Trophoblast cell (in vitro differentiated cells and primary cell): ENCODE measurements around the gene ZBTB9.

ENCODE experiments used
- DNase-seq, 2 donors: peaks; one replicate each; pipeline ENCODE4 v3.0.0-alpha.2; 2016
- H2AFZ ChIP-seq: 2 replicates; pipeline ENCODE4 v1.6.1; 2013; ENCODE audit warnings: low read length, moderate library complexity, mild to moderate bottlenecking; ENCODE audit not compliant: insufficient read depth, poor library complexity
- H2AK5ac ChIP-seq: 2 replicates; pipeline ENCODE4 v1.6.1; 2013; ENCODE audit warnings: mild to moderate bottlenecking, low read length
- H2BK120ac ChIP-seq: 2 replicates; pipeline ENCODE4 v1.6.1; 2013; ENCODE audit warnings: low read length, mild to moderate bottlenecking, moderate library complexity; ENCODE audit not compliant: insufficient read depth, poor library complexity
- H2BK12ac ChIP-seq: 2 replicates; pipeline ENCODE4 v1.6.1; 2013; ENCODE audit warnings: mild to moderate bottlenecking, low read length, moderate library complexity
- H2BK5ac ChIP-seq: 2 replicates; pipeline ENCODE4 v1.6.1; 2013; ENCODE audit warnings: low read length, low read depth, moderate library complexity, mild to moderate bottlenecking; ENCODE audit not compliant: poor library complexity
- H3K14ac ChIP-seq: 2 replicates; pipeline ENCODE4 v1.6.1; 2013; ENCODE audit warnings: mild to moderate bottlenecking, low read length
- H3K18ac ChIP-seq: 2 replicates; pipeline ENCODE4 v1.6.1; 2013; ENCODE audit warnings: mild to moderate bottlenecking, low read length
- H3K23ac ChIP-seq: 2 replicates; pipeline ENCODE4 v1.6.1; 2013; ENCODE audit warnings: low read length
- H3K27ac ChIP-seq: 2 replicates; pipeline ENCODE4 v1.5.1; 2013; ENCODE audit warnings: low read depth, mild to moderate bottlenecking, inconsistent platforms, low read length, moderate library complexity
- H3K27me3 ChIP-seq: 2 replicates; pipeline ENCODE4 v1.6.1; 2013; ENCODE audit warnings: inconsistent platforms, mild to moderate bottlenecking, low read length, moderate library complexity; ENCODE audit not compliant: insufficient read depth
- H3K36me3 ChIP-seq, 2 experiments: 1 replicate in 1 of 2; 2 replicates in 1 of 2; pipeline ENCODE4 v1.6.1; 2013; ENCODE audit warnings: low read length in 2 of 2, mild to moderate bottlenecking in 2 of 2, moderate library complexity in 1 of 2; ENCODE audit not compliant: insufficient read depth in 2 of 2, control insufficient read depth in 1 of 2
- H3K4ac ChIP-seq: 2 replicates; pipeline ENCODE4 v1.6.1; 2013; ENCODE audit warnings: low read depth, mild to moderate bottlenecking, low read length, moderate library complexity
- H3K4me1 ChIP-seq, 2 experiments: 1 replicate in 1 of 2; 2 replicates in 1 of 2; pipeline ENCODE4 v1.6.1; 2013; ENCODE audit warnings: low read length in 2 of 2, mild to moderate bottlenecking in 2 of 2, moderate library complexity in 1 of 2; ENCODE audit not compliant: insufficient read depth in 2 of 2, control insufficient read depth in 1 of 2
- H3K4me2 ChIP-seq: 2 replicates; pipeline ENCODE4 v1.6.1; 2013; ENCODE audit warnings: inconsistent platforms, mild to moderate bottlenecking, low read length, moderate library complexity
- H3K4me3 ChIP-seq: 2 replicates; pipeline ENCODE4 v1.5.1; 2013; ENCODE audit warnings: mild to moderate bottlenecking, low read depth, low read length, inconsistent platforms
- H3K79me1 ChIP-seq: one replicate; pipeline ENCODE4 v1.6.1; 2013; ENCODE audit warnings: low read length
- H3K79me2 ChIP-seq: 2 replicates; pipeline ENCODE4 v1.6.1; 2013; ENCODE audit warnings: low read length, mild to moderate bottlenecking; ENCODE audit not compliant: control insufficient read depth, insufficient read depth, poor library complexity
- H3K9ac ChIP-seq: 2 replicates; pipeline ENCODE4 v1.6.1; 2013; ENCODE audit warnings: mild to moderate bottlenecking, low read length
- H3K9me3 ChIP-seq: 2 replicates; pipeline ENCODE4 v1.6.1; 2013; ENCODE audit warnings: low read depth, mild to moderate bottlenecking, control low read depth, inconsistent platforms, low read length; ENCODE audit not compliant: insufficient read depth
- H4K12ac ChIP-seq: 2 replicates; pipeline ENCODE4 v1.6.1; 2013; ENCODE audit warnings: low read depth, mild to moderate bottlenecking, low read length, moderate library complexity
- H4K8ac ChIP-seq: 2 replicates; pipeline ENCODE4 v1.6.1; 2013; ENCODE audit warnings: low read depth, mild to moderate bottlenecking, low read length, moderate library complexity
- H4K91ac ChIP-seq: one replicate; pipeline ENCODE4 v1.6.1; 2013; ENCODE audit warnings: low read depth, mild to moderate bottlenecking, low read length, moderate library complexity
- WGBS: extraction: QIAGEN DNeasy Blood & Tissue Kit; methylation state at CpG from one replicate; pipeline ENCODE4 v1.1.7; 2013; ENCODE audit warnings: missing lambda C conversion rate; ENCODE audit not compliant: insufficient read length, insufficient coverage; ENCODE audit errors: extremely low coverage; 5-methylcytosine and 5-hydroxymethylcytosine counted together

Gene ZBTB9

DNA sequence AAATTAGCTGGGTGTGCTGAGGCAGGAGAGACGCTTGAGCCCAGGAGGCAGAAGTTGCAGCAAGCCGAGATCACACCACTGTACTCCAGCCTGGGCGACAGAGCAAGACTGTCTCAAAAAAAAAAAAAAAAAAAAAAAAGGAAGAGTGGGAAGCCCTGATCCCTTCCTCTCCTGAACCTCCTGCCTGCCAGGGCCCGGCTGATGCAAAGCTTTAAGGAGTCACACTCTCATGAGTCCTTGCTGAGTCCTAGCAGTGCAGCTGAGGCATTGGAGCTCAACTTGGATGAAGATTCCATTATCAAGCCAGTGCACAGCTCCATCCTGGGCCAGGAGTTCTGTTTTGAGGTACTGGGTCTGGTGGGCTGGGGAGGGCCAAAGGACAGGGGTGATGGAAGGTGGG is 19.4 kb upstream of the ZBTB9 start:
- Histone ChIP-seq H3K27me3 (no peaks in the 10 kb centered on the region), H3K36me3 (peaks cover 24 to 38% of the 10 kb centered on the region in 2 experiments), H2AK5ac (no peak overlapping the region), H4K12ac (no peak overlapping the region), H3K9me3 (peaks cover 2% of the 10 kb centered on the region), H3K4me3 (no peak overlapping the region), H3K4me1 (peaks cover 28 to 33% of the 10 kb centered on the region in 2 experiments), H3K4ac (no peak overlapping the region), H4K91ac (no peak overlapping the region), H3K27ac (no peak overlapping the region), H3K79me2 (no peaks in the 10 kb centered on the region), H2BK5ac (no peak overlapping the region), H3K4me2 (no peak overlapping the region), H4K8ac (no peak overlapping the region), H3K9ac (no peak overlapping the region), H3K14ac (no peak overlapping the region), H3K79me1 (no peaks in the 10 kb centered on the region), H3K23ac (no peak overlapping the region), H2BK12ac (no peak overlapping the region), H2BK120ac (no peak overlapping the region), H3K18ac (no peak overlapping the region), H2AFZ (no peak overlapping the region)
- DNase-seq, result no peak
- WGBS, result no CpG with 5 or more reads among the region's 4 CpGs

- H2BK5ac ChIP-seq, result no peak overlapping the region
- peaks cover 8 to 11% of the 10 kb centered on the region in 2 experiments for H3K4me1 ChIP-seq
- no peak overlapping the region for H3K9ac ChIP-seq
- H4K8ac ChIP-seq, result no peak overlapping the region
- H3K4me2 ChIP-seq, result no peak overlapping the region
- no peak overlapping the region for H3K4me3 ChIP-seq
- H2AFZ ChIP-seq, result no peak overlapping the region
- no CpG with 5 or more reads among the region's 18 CpGs for WGBS
- no peak overlapping the region for H4K12ac ChIP-seq
- H2AK5ac ChIP-seq, result no peak overlapping the region
- no peak overlapping the region for H2BK120ac ChIP-seq
- H4K91ac ChIP-seq, result no peak overlapping the region
- peaks cover 2% of the 10 kb centered on the region for H3K9me3 ChIP-seq
- H2BK12ac ChIP-seq, result no peak overlapping the region
- DNase-seq, result no peak
- H3K27me3 ChIP-seq, result no peaks in the 10 kb centered on the region
- no peaks in the 10 kb centered on the region for H3K79me2 ChIP-seq
- H3K18ac ChIP-seq, result no peak overlapping the region
- H3K14ac ChIP-seq, result no peak overlapping the region
- no peaks in the 10 kb centered on the region for H3K79me1 ChIP-seq
- no peak overlapping the region for H3K23ac ChIP-seq
- peaks cover 48 to 61% of the 10 kb centered on the region in 2 experiments for H3K36me3 ChIP-seq
- H3K27ac ChIP-seq, result no peak overlapping the region
- no peak overlapping the region for H3K4ac ChIP-seq
Observed at GRCh38 chr6:33437666-33438065, 16.7 kb upstream of the ZBTB9 start.

DNA sequence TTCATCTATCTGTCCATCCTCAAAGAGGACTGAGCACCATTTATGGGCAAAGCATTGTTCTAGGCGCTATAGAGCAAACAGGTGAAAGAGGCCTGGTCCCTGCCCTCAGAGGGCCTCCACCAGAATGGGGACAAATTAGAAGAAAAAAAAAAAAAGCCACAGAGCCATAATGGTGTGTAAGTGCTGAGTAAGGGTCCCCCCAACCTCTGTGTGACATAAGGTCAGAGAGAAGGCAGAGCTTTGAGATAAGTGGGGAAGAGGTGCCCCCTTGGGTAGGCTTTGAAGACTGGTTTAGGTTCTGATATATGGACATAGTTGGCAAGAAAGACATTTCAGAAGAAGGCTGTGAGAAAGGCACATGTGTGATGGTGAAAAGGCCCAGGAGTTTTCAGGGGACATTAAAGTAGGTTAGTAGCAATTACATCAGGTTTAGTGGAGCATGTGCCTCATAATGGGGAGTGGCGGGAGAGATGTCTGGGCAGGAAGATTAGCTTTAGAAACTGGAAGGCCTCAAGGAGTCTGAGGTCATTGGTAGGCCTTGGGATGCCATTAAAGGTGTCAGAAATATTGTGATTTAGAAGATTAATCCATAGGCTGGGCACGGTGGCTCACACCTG is 15.3 kb upstream of the ZBTB9 start:
- Histone ChIP-seq H2BK12ac (no peak overlapping the region), H3K79me1 (no peaks in the 10 kb centered on the region), H2BK120ac (no peak overlapping the region), H3K79me2 (no peaks in the 10 kb centered on the region), H3K23ac (no peak overlapping the region), H2AK5ac (no peak overlapping the region), H4K12ac (no peak overlapping the region), H3K27ac (no peak overlapping the region), H2AFZ (no peak overlapping the region), H2BK5ac (no peak overlapping the region), H3K27me3 (no peaks in the 10 kb centered on the region), H4K91ac (no peak overlapping the region), H3K18ac (no peak overlapping the region), H3K4ac (no peak overlapping the region), H4K8ac (no peak overlapping the region), H3K9me3 (peaks cover 2% of the 10 kb centered on the region), H3K36me3 (peaks cover 57 to 70% of the 10 kb centered on the region in 2 experiments), H3K4me2 (no peak overlapping the region), H3K14ac (no peak overlapping the region), H3K9ac (no peak overlapping the region), H3K4me1 (no peaks in the 10 kb centered on the region), H3K4me3 (no peak overlapping the region)
- WGBS, result no CpG with 5 or more reads among the region's 3 CpGs
- no peak for DNase-seq

- Histone ChIP-seq H3K4ac (no peak overlapping the region), H3K18ac (no peak overlapping the region), H3K4me2 (no peak overlapping the region), H3K14ac (no peak overlapping the region), H3K27me3 (no peaks in the 10 kb centered on the region), H3K4me3 (no peak overlapping the region), H4K8ac (no peak overlapping the region), H3K9ac (no peak overlapping the region), H4K12ac (no peak overlapping the region), H3K36me3 (peaks cover 62 to 78% of the 10 kb centered on the region in 2 experiments), H3K9me3 (peaks cover 2% of the 10 kb centered on the region), H2BK120ac (no peak overlapping the region), H3K79me2 (no peaks in the 10 kb centered on the region), H3K4me1 (no peaks in the 10 kb centered on the region), H3K27ac (no peak overlapping the region), H2BK12ac (no peak overlapping the region), H2BK5ac (no peak overlapping the region), H3K79me1 (no peaks in the 10 kb centered on the region), H3K23ac (no peak overlapping the region), H4K91ac (no peak overlapping the region), H2AK5ac (no peak overlapping the region), H2AFZ (no peak overlapping the region)
- no CpG with 5 or more reads among the region's 9 CpGs for WGBS
- no peak for DNase-seq
Observed at GRCh38 chr6:33439956-33440648, 14.3 kb upstream of the ZBTB9 start.
